GM15510 (cell line): ENCODE measurements around the gene ROS1.

ENCODE experiments used
- POLR2A ChIP-seq: IDR thresholded peaks from 3 replicates; pipeline ENCODE4 v1.6.1; 2011; ENCODE audit warnings: borderline replicate concordance; ENCODE audit not compliant: insufficient read length; ENCODE audit errors: extremely low read depth

The ROS1 gene

DNA sequence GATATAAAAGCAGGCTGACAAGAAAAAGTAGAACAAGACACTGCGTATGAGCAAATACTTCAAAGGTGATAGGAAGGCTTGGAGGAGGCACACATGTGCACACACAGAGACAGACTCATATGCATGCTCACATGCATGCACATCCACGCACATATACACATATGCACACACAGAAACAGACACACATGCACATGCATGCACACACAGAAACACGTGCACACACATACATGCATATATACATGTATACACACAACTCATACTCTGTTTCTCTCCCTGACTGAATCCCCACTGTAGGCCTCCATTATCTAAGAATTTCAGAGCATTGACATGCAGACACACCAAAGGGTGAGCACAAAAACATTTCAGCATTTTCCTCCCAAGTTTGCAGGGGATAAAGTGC is 116.7 kb downstream of the ROS1 start:
- TF ChIP-seq POLR2A: no peak

DNA sequence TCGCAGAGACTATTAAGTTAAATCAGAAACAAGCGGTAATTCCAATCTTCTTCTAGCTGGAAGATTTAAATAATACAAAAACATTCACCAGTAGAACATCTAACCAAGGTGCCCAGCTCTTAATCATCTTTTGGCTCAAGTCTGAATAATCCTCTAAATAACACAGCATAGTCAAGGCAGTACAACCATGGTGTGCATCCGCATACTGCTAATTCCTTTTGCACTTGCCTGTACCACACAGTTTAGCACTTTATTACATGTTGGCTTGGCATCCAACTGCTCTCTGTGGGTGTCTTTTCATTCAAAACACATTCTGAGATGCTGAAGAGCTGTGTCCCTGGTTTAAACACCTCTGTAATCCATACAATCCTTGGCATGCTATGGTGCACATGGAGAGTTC is 118.1 kb downstream of the ROS1 start:
- no peak for TF ChIP-seq POLR2A

DNA sequence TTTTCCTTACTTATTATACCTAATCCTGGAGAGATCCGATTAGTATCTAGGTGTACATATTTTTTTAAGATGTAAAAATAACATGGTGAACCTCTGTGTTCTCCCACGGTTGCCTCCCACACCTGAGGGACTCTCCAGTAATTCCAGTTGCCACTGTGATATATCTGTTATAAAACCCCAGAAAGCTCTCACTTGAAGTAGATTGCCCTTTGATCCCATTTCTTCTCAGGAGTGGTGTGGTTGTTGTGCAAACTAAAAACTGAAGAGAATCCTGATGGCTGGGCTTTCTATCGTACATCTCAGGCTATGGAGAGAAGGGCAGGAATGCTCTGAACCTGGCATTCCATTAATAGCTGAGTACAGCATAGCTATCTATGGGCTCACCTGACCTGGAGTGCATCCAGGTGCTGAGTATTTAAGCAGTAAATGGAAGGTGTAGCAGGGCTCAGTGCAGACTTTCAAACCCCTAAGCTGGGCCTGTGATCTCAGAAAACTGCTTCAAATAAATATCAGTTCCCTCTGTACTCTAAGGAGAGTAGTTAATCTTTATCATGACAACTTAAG is 119.4 kb downstream of the ROS1 start:
- TF ChIP-seq POLR2A: no peak

DNA sequence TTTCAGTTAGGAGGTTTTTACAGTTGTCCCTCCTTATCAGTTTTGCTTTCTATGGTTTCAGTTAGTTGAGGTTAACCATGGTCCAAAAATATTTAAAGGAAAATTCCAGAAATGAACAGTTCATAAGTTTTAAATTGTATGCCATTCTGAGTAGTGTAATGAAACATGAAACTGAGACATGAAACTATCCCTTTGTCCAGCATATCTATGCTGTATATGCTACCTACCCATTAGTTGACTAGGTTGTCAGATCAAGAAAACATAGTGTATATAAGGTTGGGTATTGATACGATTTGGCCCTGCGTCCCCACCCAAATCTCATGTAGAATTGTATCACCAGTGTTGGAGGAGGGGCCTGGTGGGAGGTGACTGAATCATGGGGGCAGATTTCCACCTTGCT is 121.3 kb downstream of the ROS1 start:
- TF ChIP-seq POLR2A: no peak

DNA sequence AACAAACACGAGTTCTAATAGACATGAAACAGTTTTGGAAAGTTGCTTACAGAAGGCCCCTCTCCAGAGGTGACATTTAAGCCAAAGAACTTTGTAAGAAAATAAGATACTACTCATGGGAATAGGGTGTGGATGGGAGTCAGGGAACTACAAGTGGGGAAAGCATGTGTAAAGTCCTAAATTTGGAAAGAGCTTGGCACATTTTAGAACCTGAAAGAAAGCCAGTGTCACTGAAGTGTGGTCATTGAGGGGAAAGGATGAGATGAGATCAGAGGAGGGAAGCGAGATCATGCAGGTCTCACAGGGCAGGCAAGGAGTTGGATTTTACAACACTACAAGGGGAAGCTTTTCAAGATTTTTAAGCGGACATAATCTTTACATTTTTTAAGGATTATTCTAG is 122.4 kb downstream of the ROS1 start:
- TF ChIP-seq POLR2A: no peak

DNA sequence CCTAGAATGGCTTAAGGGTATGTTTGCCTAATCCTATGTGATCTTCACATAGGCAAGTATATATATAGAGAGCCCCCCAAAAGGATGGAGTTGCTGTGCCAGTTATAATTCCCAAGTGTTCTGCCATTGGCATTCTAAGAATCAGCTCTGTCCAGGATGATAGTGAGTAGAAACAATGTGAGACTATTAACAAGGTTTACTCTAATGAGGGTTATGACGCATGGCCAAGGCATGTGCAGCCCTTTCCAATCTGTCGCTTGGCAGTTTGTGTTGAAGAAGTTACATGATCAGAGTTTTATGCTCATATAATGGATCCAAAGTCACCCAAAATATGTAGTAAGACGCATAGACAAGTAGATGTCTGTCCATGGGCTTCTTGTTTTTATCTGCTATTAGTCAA is 126.8 kb downstream of the ROS1 start:
- TF ChIP-seq POLR2A: no peak

DNA sequence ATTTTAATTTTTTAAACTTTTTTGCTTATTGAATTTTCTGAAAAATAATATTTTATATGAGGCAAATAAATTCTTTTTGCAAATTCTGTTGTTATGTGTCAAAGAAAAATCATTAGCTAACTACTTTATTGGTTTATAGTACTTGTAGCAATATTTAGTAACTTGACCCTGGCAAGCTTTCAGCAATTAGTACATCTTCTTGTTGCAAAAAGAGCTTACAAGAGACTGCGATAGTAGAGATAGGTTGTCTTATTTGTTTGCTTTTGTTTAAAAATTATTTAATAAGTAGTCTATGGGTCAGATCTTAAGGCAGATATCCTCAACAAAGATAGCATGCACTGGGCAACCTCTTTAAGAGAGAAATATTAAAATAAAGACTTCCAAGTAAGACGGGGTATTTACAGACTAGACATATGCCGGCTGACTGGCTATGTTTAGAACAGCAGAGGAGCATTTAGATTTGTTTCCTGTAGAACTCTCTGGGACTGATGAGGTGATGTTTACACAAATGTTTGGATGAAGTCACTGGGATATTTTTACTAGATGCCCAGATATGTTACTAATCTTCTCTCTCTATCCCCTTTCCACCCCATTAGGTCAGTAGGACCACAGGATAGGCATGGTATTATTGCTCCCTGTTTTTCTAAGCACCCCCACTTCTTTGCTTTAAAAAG is 135.4 kb downstream of the ROS1 start:
- no peak for TF ChIP-seq POLR2A

DNA sequence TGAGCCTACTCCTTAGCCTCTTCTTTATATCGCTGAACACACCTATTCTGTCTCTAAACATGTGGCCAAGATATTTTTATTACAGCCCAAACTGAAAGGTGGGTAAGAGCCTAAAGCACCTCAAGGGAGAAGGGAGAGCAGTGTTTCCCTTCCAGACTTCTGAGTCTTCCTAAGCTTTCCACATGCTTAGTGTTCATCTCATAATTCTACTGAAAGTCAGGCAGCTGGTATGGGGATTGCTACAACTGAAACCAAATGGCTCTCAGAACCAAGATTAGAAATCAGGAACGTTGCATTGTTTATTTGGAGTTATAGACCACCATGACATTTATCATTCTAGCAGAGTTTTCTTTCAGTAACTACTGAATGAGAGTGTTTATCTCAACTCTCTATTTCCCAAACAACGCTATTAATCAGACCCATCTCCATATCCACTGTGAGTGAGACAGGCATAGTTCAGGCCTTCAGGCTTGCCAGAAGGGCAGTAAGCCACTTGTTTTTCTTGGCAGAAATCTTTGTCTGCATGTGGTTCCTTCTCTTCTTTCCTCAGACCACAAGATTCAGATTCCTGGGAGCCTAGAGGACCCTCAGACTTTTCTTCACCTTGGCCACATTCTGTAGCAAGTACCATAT is 137.5 kb downstream of the ROS1 start:
- TF ChIP-seq POLR2A: no peak

DNA sequence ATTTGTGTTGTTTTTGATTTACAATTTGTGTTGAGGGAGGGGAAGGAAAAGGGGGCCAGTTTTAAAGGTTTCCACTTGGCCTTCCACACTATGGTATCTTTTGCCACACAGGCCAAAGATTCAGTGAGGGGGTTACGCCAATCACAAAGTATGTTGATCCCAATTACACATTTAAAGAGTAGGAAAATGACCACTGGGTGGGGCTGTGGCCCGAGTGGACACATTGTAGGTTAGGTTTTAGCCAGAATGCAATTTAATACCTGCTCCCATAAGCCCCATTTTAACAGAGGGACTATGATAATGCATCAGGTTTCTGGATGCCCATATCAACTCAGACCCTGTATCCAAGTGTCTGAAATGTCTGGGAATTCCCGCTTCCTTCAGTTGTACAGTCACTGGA is 144.8 kb downstream of the ROS1 start:
- no peak for TF ChIP-seq POLR2A

DNA sequence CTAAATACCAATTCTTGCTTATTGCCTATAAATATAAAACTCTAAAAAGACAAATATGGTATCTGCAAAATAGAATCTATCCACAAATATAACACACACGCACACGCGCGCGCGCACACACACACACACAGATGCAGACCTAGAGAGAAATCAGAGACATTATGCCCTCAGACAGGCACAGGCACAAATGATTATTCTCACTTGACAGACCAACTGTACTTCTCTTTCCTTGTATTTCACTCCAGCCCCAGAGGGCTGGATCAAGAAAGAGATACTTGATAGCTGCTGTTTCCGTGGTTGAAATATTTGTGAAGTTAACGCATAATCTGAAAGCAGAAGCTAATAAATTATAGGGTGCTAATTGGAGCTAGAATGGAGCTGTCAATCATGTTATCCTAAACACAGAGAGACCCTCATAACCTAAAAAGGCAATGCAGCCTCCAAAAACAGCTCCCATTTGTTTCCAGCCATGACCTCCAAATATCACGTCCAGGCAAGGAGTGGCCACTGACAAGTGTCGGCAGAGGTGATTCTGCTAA is 148.9 kb downstream of the ROS1 start:
- no peak for TF ChIP-seq POLR2A

DNA sequence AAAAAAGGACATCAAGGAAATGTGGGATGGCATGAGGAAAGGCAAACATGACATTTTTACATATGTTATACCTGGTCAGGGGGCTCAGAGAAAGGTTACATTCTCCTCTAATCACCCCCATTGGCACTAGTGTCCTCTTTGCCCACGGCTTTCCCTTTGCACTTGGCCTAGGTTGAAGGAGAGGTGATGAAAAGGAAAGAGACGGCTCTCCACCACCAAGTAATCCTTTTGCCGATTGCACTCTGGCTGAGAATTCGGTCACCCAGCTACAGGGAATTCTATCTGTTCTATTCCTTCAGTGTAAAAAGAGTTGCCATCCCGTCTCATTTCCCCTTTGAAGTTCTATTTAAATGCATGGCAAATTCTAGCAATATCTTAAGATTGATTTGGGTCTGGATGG is 150.0 kb downstream of the ROS1 start:
- TF ChIP-seq POLR2A: no peak

DNA sequence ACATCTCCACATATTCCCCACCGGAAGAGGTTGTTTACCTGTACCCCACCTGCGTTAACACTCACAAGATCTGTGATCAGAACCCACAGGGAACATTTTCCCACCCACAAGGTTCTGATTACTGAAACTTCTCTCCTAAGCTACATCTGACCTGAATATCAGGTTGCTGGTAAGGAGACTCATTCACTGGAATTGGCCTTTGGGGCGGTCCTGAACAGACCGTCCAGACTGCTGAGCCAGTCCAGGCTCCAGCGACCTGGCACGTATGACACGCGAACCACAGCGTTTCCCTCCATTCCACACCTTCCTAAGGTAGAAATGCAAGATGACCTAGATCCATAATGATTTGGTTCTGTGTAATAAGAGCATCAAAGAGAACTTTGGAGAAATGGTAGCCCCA is 150.5 kb downstream of the ROS1 start:
- no peak for TF ChIP-seq POLR2A

DNA sequence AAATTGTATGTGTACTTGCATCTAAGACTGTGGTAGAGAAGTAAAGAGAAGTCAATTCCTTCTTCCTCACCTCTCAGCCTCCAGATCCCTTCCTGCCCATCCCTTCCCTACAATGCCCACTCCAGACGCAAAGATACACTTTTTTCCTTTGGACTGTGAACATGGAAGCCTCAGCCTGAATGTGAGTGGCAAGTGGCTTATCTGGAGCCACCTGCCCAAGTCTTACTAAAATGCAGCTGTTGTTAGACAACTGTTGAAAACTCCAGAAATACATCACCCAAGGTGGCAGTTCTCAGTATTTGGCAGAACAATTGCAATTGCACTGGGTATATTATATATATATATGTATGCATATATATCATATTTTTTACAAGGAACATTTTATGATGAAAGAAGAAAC is 152.9 kb downstream of the ROS1 start:
- TF ChIP-seq POLR2A: no peak

DNA sequence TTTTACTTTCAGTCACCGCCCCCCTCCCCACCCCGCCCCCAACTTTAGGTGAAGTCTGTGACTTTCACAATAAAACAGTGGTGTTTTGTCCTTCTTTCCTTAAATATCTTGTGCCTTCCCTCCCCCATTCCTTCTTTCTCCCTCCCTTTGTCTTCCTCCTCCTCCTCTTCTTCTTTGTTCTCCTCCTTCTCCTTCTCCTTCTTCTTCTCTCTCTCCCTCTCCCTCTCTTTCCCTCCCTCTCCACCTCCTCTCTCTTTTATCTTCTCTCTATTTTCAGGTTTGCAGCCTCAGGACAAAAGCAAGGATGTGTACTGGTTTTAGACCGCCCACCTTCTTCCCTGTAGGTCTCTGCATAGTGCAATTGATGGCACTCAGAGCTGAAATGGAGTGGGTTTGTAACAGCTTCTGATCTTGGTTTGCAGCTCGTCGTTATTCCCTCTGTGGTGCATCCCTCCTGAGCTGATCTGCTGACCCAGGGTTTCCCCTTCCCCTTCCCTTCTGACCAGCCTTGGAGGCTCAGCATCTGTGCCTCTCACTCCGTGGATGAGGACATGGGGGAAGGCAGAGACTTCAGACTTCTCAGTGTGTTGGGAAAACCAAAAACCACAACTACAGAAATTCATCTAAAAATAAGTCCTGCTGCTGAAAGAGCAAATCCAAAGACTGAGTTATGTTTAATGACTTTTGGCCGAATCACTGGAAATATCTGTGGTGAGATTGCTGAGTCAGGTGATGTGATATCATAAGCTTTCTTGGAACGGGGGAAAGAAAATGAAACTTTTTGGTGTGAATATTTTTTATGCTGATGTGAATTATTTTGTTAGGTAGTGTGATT is 153.5 kb downstream of the ROS1 start:
- no peak for TF ChIP-seq POLR2A
